Upper lobe of left lung (tissue), 4 donors: Measurements from ENCODE around the gene GAB4.

Source experiments
- POLR2A ChIP-seq, 4 donors: fragments of 450-650 bp; IDR thresholded peaks; one replicate each; pipeline ENCODE4 v1.5.1; 2016 to 2017; ENCODE audit warnings: antibody characterized with exemption in 4 of 4, mild to moderate bottlenecking in 2 of 4
- TF ChIP-seq, protein P1 (sequence below), 6 experiments: fragments of 450-650 bp in 4 of 6; fragments of 200-600 bp in 2 of 6; sonication (generic) in 2 of 6; IDR thresholded peaks; one replicate each; pipeline ENCODE4 v1.5.1; 2016 to 2019; ENCODE audit warnings: antibody characterized with exemption in 6 of 6

- TF ChIP-seq, protein P1, sequence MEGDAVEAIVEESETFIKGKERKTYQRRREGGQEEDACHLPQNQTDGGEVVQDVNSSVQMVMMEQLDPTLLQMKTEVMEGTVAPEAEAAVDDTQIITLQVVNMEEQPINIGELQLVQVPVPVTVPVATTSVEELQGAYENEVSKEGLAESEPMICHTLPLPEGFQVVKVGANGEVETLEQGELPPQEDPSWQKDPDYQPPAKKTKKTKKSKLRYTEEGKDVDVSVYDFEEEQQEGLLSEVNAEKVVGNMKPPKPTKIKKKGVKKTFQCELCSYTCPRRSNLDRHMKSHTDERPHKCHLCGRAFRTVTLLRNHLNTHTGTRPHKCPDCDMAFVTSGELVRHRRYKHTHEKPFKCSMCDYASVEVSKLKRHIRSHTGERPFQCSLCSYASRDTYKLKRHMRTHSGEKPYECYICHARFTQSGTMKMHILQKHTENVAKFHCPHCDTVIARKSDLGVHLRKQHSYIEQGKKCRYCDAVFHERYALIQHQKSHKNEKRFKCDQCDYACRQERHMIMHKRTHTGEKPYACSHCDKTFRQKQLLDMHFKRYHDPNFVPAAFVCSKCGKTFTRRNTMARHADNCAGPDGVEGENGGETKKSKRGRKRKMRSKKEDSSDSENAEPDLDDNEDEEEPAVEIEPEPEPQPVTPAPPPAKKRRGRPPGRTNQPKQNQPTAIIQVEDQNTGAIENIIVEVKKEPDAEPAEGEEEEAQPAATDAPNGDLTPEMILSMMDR (IDR thresholded peaks at IDR 0.05) = no peak
- no peak for TF ChIP-seq POLR2A (IDR thresholded peaks at IDR 0.05)
These were observed 42.9 kb downstream of the GAB4 start for GRCh38 chr22:16965083-16965482.
